Measurements from ENCODE around the gene OR13C2. TPM values are rescaled to one million over a fixed set of nuclear protein-coding genes. Genes with fewer than 3 reads are reported as not detected.

OR13C2 gene
- total and polyA plus RNA-seq, 3 donors from 2014 or later = 0.62 TPM; not detected in 2

DNA sequence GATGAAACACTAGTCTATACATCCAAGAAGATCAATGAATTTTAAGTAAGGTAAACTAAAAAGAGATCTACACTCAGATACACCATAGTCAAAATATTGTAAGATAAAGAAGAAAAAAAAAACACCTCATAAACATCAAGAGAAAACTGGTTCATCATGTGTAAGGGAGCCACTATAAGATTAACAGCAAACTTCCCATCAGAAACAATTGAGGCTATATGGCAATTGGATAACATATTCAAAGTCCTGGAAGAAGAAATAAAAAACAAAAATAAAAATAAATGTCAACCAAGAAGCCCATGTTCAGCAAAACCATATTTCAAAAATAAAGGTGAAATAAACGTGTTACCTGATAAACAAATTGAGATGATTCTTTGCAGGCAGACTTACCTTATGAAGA is 32.8 kb downstream of the OR13C2 start:
- no peak for TF ChIP-seq POLR2A (IDR thresholded peaks at IDR 0.05)
- no peak for TF ChIP-seq CTCF (IDR thresholded peaks at IDR 0.05)
- no peaks in the 10 kb centered on the region for H3K36me3 ChIP-seq (ENCODE audit: low read depth, missing control alignments)
- DNase-seq = no peak

GRCh38 chr9:104568868-104569267 is 36.6 kb downstream of the OR13C2 start, which contains the start of gene OR13C8:
OR13C8 (plus strand) TSS chr9:104569168; CDS start chr9:104569168, 0 bp downstream.
- no peak for TF ChIP-seq CTCF (IDR thresholded peaks at IDR 0.05)
- no peak for TF ChIP-seq POLR2A (IDR thresholded peaks at IDR 0.05)
- WGBS, 2 donors = 71 to 79% methylated on average over 4 of the region's 4 CpGs

More for the DNA sequence above, 32.8 kb downstream of the OR13C2 start:
- Histone ChIP-seq H3K27ac (no peak overlapping the region), H3K4me3 (no peak overlapping the region), H3K4me1 (no peaks in the 10 kb centered on the region), H3K9me3 (no peaks in the 10 kb centered on the region), H3K27me3 (no peaks in the 10 kb centered on the region)
- 79 to 89% methylated on average over 1 of the region's 1 CpG for WGBS, 2 donors
- intact Hi-C loops (cut with DNase I; ENCODE audit: low total_unique reads) = no loop called here

GRCh38 chr9:104564358-104564757 is 41.1 kb downstream of the OR13C2 start:
- no peak for DNase-seq
- 41 to 66% methylated on average over 1 of the region's 1 CpG for WGBS, 2 donors
- Histone ChIP-seq H3K4me1 (no peaks in the 10 kb centered on the region), H3K27me3 (no peaks in the 10 kb centered on the region), H3K4me3 (no peak overlapping the region), H3K36me3 (ENCODE audit: low read depth, missing control alignments) (no peaks in the 10 kb centered on the region), H3K9me3 (no peaks in the 10 kb centered on the region), H3K27ac (no peak overlapping the region)
- intact Hi-C loops (cut with DNase I; ENCODE audit: low total_unique reads) = no loop called here
- TF ChIP-seq CTCF (IDR thresholded peaks at IDR 0.05) (no peak), POLR2A (IDR thresholded peaks at IDR 0.05) (no peak)

More at GRCh38 chr9:104568868-104569267, 36.6 kb downstream of the OR13C2 start, which contains the start of gene OR13C8:
- Histone ChIP-seq H3K4me3 (no peak within 1 kb of the TSS), H3K9me3 (no peaks in the 10 kb centered on the region), H3K27me3 (no peaks in the 10 kb centered on the region), H3K36me3 (ENCODE audit: low read depth, missing control alignments) (no peaks in the 10 kb centered on the region), H3K4me1 (no peaks in the 10 kb centered on the region), H3K27ac (no peak within 1 kb of the TSS)
- no peak for DNase-seq
- intact Hi-C loops (cut with DNase I; ENCODE audit: low total_unique reads) = no loop called here

- Histone ChIP-seq H3K4me3 (no peak overlapping the region), H3K27me3 (no peaks in the 10 kb centered on the region), H3K9me3 (no peaks in the 10 kb centered on the region), H3K36me3 (ENCODE audit: low read depth, missing control alignments) (no peaks in the 10 kb centered on the region), H3K4me1 (no peaks in the 10 kb centered on the region), H3K27ac (no peak overlapping the region)
- 90 to 96% methylated on average over 8 of the region's 8 CpGs for WGBS, 2 donors
- DNase-seq = no peak
- TF ChIP-seq CTCF (IDR thresholded peaks at IDR 0.05) = no peak
- TF ChIP-seq POLR2A (IDR thresholded peaks at IDR 0.05) = no peak
- intact Hi-C loops (cut with DNase I; ENCODE audit: low total_unique reads) = no loop called here
These were observed 48.4 kb downstream of the OR13C2 start for GRCh38 chr9:104556830-104557634.
